ENCODE measurements around the gene KIAA0232. TPM values are rescaled to one million over a fixed set of nuclear protein-coding genes. Genes with fewer than 3 reads are reported as not detected.

KIAA0232 gene
- total RNA-seq, 1 donor from 2014 or later = 28.1 TPM

- H3K9me3 ChIP-seq = no peaks in the 10 kb centered on the region
- peak; percentile 17 for DNase-seq
- H3K27me3 ChIP-seq (ENCODE audit: low read depth) = no peaks in the 10 kb centered on the region
- ATAC-seq = no peak
- no peak overlapping the region for H3K4me3 ChIP-seq
- no peak for TF ChIP-seq CTCF (IDR thresholded peaks at IDR 0.05)
- H3K27ac ChIP-seq = no peak overlapping the region
- H3K4me1 ChIP-seq = no peaks in the 10 kb centered on the region
- no peaks in the 10 kb centered on the region for H3K36me3 ChIP-seq
- intact Hi-C loops (cut with DNase I) = no loop called here
Observed at GRCh38 chr4:6770581-6771228, 11.8 kb upstream of the KIAA0232 start.

GRCh38 chr4:6771229-6771671, 11.3 kb upstream of the KIAA0232 start:
- Histone ChIP-seq H3K9me3 (no peaks in the 10 kb centered on the region), H3K27me3 (ENCODE audit: low read depth) (no peaks in the 10 kb centered on the region), H3K4me3 (no peak overlapping the region), H3K4me1 (no peaks in the 10 kb centered on the region), H3K36me3 (no peaks in the 10 kb centered on the region), H3K27ac (no peak overlapping the region)
- DNase-seq = peak; percentile 39
- TF ChIP-seq CTCF (IDR thresholded peaks at IDR 0.05) = no peak
- intact Hi-C loops (cut with DNase I) = no loop called here
- ATAC-seq = peak; percentile 18 to 28

GRCh38 chr4:6772223-6772928, 10.2 kb upstream of the KIAA0232 start:
- Histone ChIP-seq H3K9me3 (no peaks in the 10 kb centered on the region), H3K4me1 (no peaks in the 10 kb centered on the region), H3K36me3 (no peaks in the 10 kb centered on the region), H3K27me3 (ENCODE audit: low read depth) (no peaks in the 10 kb centered on the region), H3K4me3 (no peak overlapping the region), H3K27ac (no peak overlapping the region)
- ATAC-seq (no peak), DNase-seq (no peak)
- no peak for TF ChIP-seq CTCF (IDR thresholded peaks at IDR 0.05)
- intact Hi-C loops (cut with DNase I) = no loop called here

- TF ChIP-seq CTCF (IDR thresholded peaks at IDR 0.05) = no peak
- H3K4me3 ChIP-seq = no peak overlapping the region
- no peak overlapping the region for H3K27ac ChIP-seq
- H3K4me1 ChIP-seq = no peaks in the 10 kb centered on the region
- no peaks in the 10 kb centered on the region for H3K9me3 ChIP-seq
- no peak for ATAC-seq
- H3K27me3 ChIP-seq (ENCODE audit: low read depth) = no peaks in the 10 kb centered on the region
- intact Hi-C loops (cut with DNase I) = no loop called here
- no peak for DNase-seq
- H3K36me3 ChIP-seq = no peaks in the 10 kb centered on the region
Observed at GRCh38 chr4:6773106-6773505, 9.4 kb upstream of the KIAA0232 start.

GRCh38 chr4:6773616-6774540, 8.6 kb upstream of the KIAA0232 start:
- ATAC-seq = no peak

More at GRCh38 chr4:6773616-6774540, 8.6 kb upstream of the KIAA0232 start:
- no peak for TF ChIP-seq CTCF (IDR thresholded peaks at IDR 0.05)
- H3K27ac ChIP-seq = no peak overlapping the region
- intact Hi-C loops (cut with DNase I) = no loop called here
- no peaks in the 10 kb centered on the region for H3K4me1 ChIP-seq
- H3K27me3 ChIP-seq (ENCODE audit: low read depth) = no peaks in the 10 kb centered on the region
- H3K4me3 ChIP-seq = no peak overlapping the region
- H3K9me3 ChIP-seq = no peaks in the 10 kb centered on the region
- H3K36me3 ChIP-seq = no peaks in the 10 kb centered on the region
- DNase-seq = no peak
